Adrenal gland (tissue), 5 donors: ENCODE data around the gene DNAH9.

Experiments used
- POLR2A ChIP-seq, 2 donors: fragments of 450-650 bp; IDR thresholded peaks; one replicate each; pipeline ENCODE4 v1.6.1; 2017; ENCODE audit warnings: antibody characterized with exemption in 2 of 2, mild to moderate bottlenecking in 2 of 2, moderate library complexity in 1 of 2
- TF ChIP-seq, protein P1 (sequence below), 6 experiments: fragments of 450-650 bp in 4 of 6; fragments of 200-600 bp in 2 of 6; sonication (generic) in 1 of 6; IDR thresholded peaks; 1 replicate in 5 of 6; 2 replicates in 1 of 6; pipeline versions ENCODE4 v1.5.1 to v1.8.0; 2016 to 2021; ENCODE audit warnings: antibody characterized with exemption in 6 of 6, mild to moderate bottlenecking in 2 of 6, moderate library complexity in 1 of 6
- donor health status: DM: no; HTN: no; CAD: no.

DNA sequence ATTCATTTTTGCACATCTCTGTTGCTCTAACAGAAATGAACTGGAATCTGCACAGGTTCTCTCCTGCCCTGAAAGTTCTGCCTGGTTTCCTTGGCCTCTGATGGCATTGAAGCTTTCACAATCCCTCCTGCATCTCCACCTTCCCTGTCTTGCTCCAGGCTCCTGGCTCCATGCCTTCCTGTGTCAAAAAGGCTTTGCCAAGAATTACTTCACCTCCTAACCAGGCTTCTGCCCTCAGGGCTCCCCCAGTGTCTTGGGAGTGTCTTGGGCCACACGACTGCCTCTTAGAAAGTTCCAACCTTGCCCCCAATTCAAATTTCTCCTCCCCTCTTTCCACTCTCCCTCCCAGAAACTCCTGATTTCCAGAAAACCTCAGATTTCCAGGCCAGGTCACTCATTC lies 37.0 kb upstream of the DNAH9 start:
- TF ChIP-seq, protein P1, sequence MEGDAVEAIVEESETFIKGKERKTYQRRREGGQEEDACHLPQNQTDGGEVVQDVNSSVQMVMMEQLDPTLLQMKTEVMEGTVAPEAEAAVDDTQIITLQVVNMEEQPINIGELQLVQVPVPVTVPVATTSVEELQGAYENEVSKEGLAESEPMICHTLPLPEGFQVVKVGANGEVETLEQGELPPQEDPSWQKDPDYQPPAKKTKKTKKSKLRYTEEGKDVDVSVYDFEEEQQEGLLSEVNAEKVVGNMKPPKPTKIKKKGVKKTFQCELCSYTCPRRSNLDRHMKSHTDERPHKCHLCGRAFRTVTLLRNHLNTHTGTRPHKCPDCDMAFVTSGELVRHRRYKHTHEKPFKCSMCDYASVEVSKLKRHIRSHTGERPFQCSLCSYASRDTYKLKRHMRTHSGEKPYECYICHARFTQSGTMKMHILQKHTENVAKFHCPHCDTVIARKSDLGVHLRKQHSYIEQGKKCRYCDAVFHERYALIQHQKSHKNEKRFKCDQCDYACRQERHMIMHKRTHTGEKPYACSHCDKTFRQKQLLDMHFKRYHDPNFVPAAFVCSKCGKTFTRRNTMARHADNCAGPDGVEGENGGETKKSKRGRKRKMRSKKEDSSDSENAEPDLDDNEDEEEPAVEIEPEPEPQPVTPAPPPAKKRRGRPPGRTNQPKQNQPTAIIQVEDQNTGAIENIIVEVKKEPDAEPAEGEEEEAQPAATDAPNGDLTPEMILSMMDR (IDR thresholded peaks at IDR 0.05) = no peak
- no peak for TF ChIP-seq POLR2A (IDR thresholded peaks at IDR 0.05)
